HG03108 (cell line): Measurements from ENCODE around the gene INSYN1.
"Not testable (repeated sequence)": the region's sequence is repeated elsewhere in the genome, so short reads cannot be mapped to it uniquely, and the experiment has no call there.

ENCODE experiments used
- ATAC-seq: cut with Tn5 transposase; IDR thresholded peaks from one replicate; pipeline ENCODE4 v1.9.1; 2021; ENCODE audit warnings: moderate library complexity; ENCODE audit not compliant: unreplicated experiment

INSYN1 gene

GRCh38 chr15:73716417-73716816, 36.7 kb downstream of the INSYN1 start:
- no peak for ATAC-seq

DNA sequence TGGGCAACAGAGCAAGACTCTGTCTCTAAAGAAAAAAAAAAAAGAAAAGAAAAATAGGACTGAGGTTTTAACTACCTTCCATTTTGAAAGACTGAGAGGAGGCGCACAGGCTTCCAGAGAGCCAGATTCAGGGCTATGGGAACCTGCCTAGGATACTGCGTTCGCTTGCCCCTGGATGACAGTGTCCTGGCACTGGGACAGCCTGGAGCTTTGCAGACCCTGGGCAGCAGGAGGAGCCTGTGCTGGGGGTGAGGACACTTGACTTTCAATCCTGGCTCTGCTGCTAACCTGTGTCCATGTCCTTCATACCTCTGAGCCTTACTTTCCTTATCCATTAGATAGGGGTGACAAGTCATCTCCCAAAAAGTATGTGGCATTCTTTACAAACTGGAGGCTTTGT, 37.7 kb downstream of the INSYN1 start:
- no peak for ATAC-seq

DNA sequence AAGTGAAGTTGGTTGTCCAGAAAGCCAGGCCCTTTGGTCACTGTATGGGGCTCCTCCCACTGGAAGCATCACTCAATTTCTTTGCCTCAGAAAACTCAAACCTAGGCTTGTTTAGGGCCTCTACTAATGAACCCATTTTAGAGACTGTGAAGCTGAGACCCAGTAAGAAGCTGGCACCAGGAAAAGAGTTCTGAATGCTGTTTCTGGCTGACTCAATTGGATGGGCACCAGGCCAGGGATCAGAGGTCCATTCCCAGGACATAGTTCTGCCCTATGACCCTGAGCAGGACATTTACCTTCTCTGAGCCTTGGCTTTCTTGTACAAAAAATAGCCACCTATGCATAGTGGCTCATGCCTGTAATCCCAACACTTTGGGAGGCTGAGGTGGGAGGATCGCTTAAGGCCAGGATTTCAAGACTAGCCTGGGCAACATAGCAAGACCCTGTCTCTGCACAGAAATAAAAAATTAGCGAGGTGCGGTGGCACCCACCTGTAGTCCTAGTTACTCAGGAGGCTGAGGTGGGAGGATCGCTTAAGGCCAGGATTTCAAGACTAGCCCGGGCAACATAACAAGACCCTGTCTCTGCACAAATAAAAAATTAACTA, 38.4 kb downstream of the INSYN1 start:
- no peak for ATAC-seq

DNA sequence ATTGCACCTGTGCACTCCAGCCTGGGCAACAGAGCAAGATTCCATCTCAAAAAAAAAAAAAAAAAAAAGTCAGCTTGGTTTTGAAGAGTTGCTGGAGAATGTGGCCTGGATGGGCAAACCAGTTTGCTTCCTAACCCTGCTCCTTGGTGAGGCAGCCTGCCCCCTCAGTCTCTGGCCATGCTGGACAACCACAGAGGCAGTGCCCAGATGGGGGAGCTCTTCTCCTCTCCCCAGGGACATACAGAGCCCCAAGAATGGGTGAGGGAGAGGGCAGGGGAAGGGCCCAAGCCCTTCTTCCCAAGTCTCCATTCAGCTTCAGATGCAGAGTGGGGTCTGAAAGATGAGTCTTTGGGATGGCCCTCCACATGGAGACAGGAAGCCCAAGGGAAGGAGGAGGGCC, 41.0 kb downstream of the INSYN1 start:
- ATAC-seq: no peak

DNA sequence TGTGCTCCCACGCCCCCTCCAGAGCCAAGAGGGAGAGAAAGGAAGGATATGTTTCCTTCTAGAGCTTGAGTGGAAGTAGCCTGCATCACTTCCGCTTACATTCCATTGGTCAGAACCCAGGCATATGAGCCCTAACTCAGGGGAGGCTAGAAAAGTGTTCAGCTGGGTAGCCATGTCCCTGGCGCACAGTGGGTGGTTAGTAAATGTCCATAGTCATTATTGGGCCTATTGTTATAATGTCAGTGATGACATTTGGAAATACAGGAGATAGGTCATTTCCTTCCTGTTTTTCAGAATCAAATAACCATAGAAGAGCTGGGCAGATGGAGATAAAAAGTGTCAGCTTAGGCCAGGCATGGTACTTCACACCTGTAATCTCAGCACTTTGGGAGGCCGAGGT, 41.6 kb downstream of the INSYN1 start:
- ATAC-seq: no peak

DNA sequence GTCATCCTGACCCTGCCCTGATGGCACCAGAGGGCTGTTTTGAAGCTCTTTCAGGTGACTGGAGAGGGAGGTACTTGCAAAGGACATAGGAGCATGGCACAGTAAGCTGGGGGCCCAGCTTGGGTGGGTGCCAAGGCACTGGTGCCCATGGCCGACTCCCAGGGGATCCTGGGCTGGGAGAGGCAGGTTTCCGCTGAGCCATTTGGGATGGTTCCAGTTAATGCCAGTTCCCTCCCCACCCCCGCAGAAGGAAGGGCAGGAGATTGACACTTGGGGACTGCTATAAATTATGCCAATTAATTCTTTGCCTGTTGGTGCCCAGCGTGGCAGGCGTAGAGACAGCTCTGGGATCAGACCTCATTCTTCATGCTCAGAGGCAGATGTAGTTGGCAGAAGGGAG, 42.8 kb downstream of the INSYN1 start:
- ATAC-seq: no peak

- no peak for ATAC-seq
Measured at GRCh38 chr15:73709686-73710085, 43.5 kb downstream of the INSYN1 start.

DNA sequence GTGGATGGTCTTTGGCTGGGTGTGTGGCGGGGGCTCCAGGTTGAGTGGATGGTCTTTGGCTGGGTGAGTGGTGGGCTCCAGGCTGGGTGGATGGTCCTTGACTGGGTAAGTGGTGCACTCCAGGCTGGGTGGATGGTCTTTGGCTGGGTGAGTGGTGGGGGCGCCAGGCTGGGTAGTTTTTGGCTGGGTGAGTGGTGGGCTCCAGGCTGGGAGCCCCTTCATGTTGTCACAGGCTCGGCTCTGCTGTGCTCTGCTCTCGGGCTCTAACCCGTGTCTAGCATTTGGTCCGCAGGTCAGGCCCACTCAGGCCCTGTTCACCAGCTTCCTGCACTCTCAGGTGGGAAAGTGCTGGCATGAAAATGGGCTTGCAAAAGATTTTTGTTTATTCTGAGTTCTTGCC, 43.9 kb downstream of the INSYN1 start:
- ATAC-seq: no peak

GRCh38 chr15:73708691-73709090, 44.5 kb downstream of the INSYN1 start:
- ATAC-seq: no peak

DNA sequence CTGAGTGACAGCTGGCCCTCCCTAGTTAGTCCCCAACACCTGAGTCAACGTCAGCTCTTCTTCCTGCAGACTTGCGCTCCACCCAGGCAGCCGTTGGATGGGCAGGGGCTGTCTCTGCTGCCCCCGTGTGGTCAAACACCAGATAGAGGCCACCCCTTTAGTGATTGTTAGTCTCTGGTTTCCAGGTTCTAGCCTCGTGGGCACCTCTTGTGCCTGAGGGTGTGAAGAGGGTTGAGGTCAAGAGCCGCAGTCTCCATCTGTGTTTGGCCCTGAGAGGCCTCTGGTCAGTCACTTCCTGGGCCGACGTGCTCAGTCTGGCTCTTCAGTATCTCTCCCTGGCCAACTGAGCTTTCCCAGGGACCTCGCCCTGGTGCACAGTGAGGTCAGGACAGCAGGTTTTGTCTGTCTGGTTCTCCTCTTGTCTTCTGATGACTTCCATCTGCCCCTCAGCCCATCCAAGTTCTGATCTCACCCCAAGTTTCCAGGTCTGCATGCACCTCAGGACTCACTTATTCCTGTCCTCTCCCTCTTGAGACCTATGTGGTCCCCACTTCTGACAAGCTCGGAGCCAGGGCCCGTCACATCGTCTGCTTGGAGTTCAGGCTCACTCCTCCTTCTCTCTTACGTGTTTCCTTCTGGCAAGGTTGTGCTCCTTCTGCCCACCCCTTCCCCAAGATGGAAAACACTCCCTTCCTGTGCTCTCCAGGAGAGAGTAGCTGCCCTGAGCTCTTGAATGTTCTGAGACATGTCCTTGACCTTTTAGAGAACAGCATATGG, 48.1 kb downstream of the INSYN1 start:
- no peak for ATAC-seq

DNA sequence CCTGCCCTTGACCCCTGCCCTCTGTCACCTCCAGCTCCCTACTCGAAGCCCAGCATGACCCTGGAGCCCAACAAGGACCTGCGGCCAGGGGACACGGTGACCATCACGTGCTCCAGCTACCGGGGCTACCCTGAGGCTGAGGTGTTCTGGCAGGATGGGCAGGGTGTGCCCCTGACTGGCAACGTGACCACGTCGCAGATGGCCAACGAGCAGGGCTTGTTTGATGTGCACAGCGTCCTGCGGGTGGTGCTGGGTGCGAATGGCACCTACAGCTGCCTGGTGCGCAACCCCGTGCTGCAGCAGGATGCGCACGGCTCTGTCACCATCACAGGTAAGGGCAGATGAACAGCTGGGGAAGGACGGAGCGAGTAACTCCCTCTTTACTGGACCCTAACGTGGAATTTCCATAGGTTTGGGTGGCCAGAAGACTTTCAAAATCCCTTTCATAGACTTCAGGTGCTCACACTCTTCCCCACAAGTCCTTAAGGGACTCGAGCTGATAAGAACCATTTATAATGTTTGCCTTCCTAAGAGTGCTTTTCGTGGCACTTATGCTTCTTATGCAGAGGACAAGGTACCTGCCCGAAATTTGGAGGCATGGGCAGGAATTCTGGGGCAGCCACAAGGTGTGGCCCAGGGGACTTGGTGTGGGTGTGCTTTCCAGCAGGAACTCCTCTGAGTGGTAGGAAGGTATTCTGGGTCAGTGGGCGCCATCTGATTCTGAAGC, 48.8 kb downstream of the INSYN1 start:
- not testable (repeated sequence) for ATAC-seq

DNA sequence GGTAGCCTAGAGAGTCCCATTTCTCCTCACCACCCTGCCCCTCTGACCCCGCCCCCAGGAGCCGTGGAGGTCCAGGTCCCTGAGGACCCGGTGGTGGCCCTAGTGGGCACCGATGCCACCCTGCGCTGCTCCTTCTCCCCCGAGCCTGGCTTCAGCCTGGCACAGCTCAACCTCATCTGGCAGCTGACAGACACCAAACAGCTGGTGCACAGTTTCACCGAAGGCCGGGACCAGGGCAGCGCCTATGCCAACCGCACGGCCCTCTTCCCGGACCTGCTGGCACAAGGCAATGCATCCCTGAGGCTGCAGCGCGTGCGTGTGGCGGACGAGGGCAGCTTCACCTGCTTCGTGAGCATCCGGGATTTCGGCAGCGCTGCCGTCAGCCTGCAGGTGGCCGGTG, 49.5 kb downstream of the INSYN1 start:
- ATAC-seq: not testable (repeated sequence)

- ATAC-seq: not testable (repeated sequence)
Measured at GRCh38 chr15:73702311-73703239, 50.6 kb downstream of the INSYN1 start.

DNA sequence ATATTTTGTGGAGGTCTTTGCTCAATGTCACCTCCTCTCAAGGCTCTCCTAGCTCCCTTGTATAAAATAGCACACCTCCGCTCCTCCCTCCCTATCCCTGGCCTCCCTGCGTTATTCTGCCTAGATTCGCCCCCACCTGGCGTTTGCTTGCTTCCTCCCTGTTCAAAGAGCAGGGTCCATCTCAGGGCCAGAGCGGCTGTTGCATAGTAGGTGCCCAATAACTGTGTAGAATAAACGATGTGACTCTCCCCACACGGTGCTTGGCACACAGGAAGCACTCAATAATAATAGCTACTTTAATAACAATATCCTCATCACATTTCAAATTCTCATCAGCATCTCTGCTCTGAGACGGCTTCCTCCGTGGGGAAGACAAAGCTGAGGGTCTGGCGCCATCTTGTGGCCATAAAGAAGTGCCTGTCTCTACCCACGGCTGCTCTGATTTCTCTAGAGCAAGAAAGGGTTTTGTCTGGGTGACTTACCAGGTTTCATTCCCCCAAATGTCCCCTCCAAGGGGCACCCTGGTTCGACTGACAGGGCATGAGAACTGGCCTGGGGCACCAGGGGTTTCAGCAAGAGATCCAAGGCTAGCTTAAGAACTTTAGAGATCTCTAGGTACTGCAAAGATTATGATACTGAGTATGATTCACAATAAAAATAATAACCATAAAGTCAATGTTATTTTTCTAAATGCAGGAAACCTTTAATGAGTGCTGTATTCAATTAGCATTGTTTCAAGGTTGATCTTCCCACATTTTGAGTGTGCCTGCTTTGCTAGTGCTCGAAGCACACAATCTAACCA, 52.9 kb downstream of the INSYN1 start:
- no peak for ATAC-seq

- no peak for ATAC-seq
Measured at GRCh38 chr15:73699249-73700040, 53.7 kb downstream of the INSYN1 start.

GRCh38 chr15:73697033-73697467, 56.1 kb downstream of the INSYN1 start:
- ATAC-seq: peak; percentile 71

- ATAC-seq: no peak
Measured at GRCh38 chr15:73696641-73697001, 56.5 kb downstream of the INSYN1 start.

DNA sequence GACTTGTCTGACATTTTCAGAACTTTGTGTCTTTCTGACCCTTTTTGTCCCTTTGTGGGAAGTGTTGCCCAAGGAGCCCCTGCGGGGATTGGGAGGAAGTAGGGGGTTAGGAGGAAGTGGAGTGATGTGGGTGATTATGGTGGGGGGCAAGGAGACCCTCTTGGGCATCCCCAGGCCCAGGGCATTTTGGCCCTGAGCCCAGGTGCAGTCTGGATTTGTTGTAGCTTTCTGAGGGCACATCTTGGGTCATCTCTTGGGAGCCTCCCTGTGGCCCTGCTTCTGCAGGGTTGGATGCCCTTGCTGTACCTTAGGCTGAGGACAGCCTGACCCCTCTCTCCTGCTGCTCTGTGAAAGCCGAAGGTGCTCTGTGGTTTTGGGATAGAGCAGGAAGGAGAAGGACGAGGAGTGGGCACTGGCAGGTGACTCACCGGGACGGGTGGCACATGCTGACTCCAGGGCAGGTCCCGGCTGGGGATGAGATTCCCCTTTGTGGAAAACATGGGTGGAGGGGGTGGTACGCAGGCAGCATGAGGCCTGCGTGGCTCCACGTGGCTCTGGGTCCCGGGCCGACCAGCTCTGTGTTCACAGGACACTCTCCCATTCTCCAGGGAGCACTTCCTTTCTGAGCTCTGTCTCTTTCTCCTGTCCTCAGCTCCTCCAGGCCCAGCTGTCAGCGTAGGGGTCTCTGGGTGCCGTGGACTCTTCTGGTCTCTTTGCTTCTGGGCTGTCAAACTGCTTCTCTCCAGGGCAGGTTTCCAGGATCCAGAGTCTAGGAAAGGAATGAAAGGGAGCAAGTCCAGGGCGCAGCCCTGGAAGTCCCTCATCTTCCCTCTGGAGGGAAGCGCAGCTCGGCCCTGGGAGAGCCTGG, 57.1 kb downstream of the INSYN1 start:
- no peak for ATAC-seq
